ENCODE measurements around the gene SYMPK. TPM values are rescaled to one million over a fixed set of nuclear protein-coding genes. Genes with fewer than 3 reads are reported as not detected.

Gene SYMPK
- total RNA-seq, 1 donor = 37.1 TPM

DNA sequence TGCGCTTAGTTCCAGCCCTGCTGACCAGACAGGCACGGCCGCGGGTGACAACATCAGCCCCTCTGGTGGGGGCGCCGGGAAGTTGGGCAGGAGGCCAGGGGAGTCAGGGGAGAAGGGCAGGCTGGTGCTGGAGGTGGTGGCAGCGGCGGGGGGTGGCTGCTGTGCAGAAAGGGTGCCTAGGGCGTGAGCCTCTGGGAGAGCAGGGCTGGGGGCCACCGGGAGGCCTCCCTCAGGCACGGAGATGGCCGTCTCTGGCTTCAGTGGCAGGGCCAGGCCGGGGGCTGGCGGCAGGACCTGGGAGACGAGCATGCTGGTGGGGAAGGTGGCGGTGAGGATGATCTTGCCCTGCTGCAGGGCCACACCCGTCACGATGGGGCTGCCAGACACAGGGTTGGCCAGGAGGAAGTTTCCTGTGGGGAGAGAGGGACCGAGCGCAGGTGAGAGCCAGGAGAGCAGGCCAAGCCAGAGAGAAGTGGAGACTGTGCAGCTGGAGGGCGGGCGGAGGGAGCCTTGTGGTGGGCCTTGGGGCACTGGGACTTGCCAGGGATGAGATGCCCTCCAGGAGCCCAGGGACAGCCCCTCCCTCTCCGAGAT lies 97.1 kb downstream of the SYMPK start:
- TF ChIP-seq, protein P1, sequence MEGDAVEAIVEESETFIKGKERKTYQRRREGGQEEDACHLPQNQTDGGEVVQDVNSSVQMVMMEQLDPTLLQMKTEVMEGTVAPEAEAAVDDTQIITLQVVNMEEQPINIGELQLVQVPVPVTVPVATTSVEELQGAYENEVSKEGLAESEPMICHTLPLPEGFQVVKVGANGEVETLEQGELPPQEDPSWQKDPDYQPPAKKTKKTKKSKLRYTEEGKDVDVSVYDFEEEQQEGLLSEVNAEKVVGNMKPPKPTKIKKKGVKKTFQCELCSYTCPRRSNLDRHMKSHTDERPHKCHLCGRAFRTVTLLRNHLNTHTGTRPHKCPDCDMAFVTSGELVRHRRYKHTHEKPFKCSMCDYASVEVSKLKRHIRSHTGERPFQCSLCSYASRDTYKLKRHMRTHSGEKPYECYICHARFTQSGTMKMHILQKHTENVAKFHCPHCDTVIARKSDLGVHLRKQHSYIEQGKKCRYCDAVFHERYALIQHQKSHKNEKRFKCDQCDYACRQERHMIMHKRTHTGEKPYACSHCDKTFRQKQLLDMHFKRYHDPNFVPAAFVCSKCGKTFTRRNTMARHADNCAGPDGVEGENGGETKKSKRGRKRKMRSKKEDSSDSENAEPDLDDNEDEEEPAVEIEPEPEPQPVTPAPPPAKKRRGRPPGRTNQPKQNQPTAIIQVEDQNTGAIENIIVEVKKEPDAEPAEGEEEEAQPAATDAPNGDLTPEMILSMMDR (IDR thresholded peaks at IDR 0.05; ENCODE audit: insufficient read depth, low read depth, low read length) = no peak
- DNase-seq (ENCODE audit: low read depth) = no peak

More for the DNA sequence above, 97.1 kb downstream of the SYMPK start:
- no peak overlapping the region for H3K4me3 ChIP-seq (ENCODE audit: low read depth, low read length)

Other genes with a start within 250 kb of the SYMPK start
- 17.7 and 31.5 TPM in 2 replicates for gene EML2, start 223.8 kb downstream of the SYMPK start, total RNA-seq
- gene GIPR, start 194.9 kb downstream of the SYMPK start, total RNA-seq = 0.32 TPM in 1 of 2 replicates, not detected in the other
- gene SNRPD2, start 171.2 kb downstream of the SYMPK start, total RNA-seq = 191 and 217 TPM in 2 replicates
- 28.0 and 29.8 TPM in 2 replicates for gene QPCTL, start 170.5 kb downstream of the SYMPK start, total RNA-seq
- gene FBXO46, start 132.3 kb downstream of the SYMPK start, total RNA-seq = 7.4 and 12.5 TPM in 2 replicates
- gene MEIOSIN, start 129.7 kb downstream of the SYMPK start, total RNA-seq = not detected in 2 replicates
- gene SIX5, start 93.9 kb downstream of the SYMPK start, total RNA-seq = 8.4 and 8.6 TPM in 2 replicates
- 46.4 and 53.1 TPM in 2 replicates for gene DMPK, start 80.7 kb downstream of the SYMPK start, total RNA-seq
- 53.5 and 54.8 TPM in 2 replicates for gene DMWD, start 70.3 kb downstream of the SYMPK start, total RNA-seq
- under 0.01 and 0.32 TPM in 2 replicates for gene RSPH6A, start 47.8 kb downstream of the SYMPK start, total RNA-seq
- gene FOXA3, start 1.2 kb upstream of the SYMPK start, total RNA-seq = not detected in 2 replicates
- 26.3 and 30.9 TPM in 2 replicates for gene IRF2BP1, start 23.0 kb upstream of the SYMPK start, total RNA-seq
- gene MYPOP, start 39.5 kb upstream of the SYMPK start, total RNA-seq = 2.6 TPM in 2 replicates
- not detected in 2 replicates for gene NANOS2, start 51.6 kb upstream of the SYMPK start, total RNA-seq
- not detected in 2 replicates for gene NOVA2, start 110.7 kb upstream of the SYMPK start, total RNA-seq
- gene CCDC61, start 132.3 kb upstream of the SYMPK start, total RNA-seq = 3.9 and 6.1 TPM in 2 replicates
- gene PGLYRP1, start 159.9 kb upstream of the SYMPK start, total RNA-seq = not detected in 2 replicates
- not detected in 2 replicates for gene IGFL4, start 177.9 kb upstream of the SYMPK start, total RNA-seq